GM08714 (cell line): ENCODE results near the gene BBS4.
A peak's percentile ranks its signal among the peaks of the same experiment; 100 is the strongest.
"Not testable (repeated sequence)": the region's sequence is repeated elsewhere in the genome, so short reads cannot be mapped to it uniquely, and the experiment has no call there.

Experiments
- H3K4me3 ChIP-seq: fragments of 200-500 bp; sonication (Bioruptor generic); 2 replicates; pipeline ENCODE4 v1.5.1; 2014; ENCODE audit warnings: mild to moderate bottlenecking, low read length, inconsistent platforms
- ZNF274 ChIP-seq: IDR thresholded peaks from 2 replicates; pipeline ENCODE4 v1.6.1; 2012; ENCODE audit warnings: mild to moderate bottlenecking, low read depth, low read length

The BBS4 gene

GRCh38 chr15:72680931-72681330 is 5.1 kb upstream of the BBS4 start:
- no peak overlapping the region for H3K4me3 ChIP-seq
- no peak for TF ChIP-seq ZNF274

- no peak for TF ChIP-seq ZNF274
- no peak overlapping the region for H3K4me3 ChIP-seq
Observed at GRCh38 chr15:72682772-72683171, 3.2 kb upstream of the BBS4 start.

- no peak for TF ChIP-seq ZNF274
- H3K4me3 ChIP-seq = peak overlapping the region; percentile 98
Observed at GRCh38 chr15:72685301-72685924, 594 bp upstream of the BBS4 start.

- no peak for TF ChIP-seq ZNF274
Observed at GRCh38 chr15:72688697-72689096, 2.7 kb downstream of the BBS4 start.

GRCh38 chr15:72690938-72691337 is 4.9 kb downstream of the BBS4 start:
- no peak for TF ChIP-seq ZNF274

More at GRCh38 chr15:72688697-72689096, 2.7 kb downstream of the BBS4 start:
- H3K4me3 ChIP-seq = no peak overlapping the region

GRCh38 chr15:72698938-72699337 is 12.9 kb downstream of the BBS4 start:
- no peak for TF ChIP-seq ZNF274
- H3K4me3 ChIP-seq = no peak overlapping the region

More at GRCh38 chr15:72690938-72691337, 4.9 kb downstream of the BBS4 start:
- no peak overlapping the region for H3K4me3 ChIP-seq

- H3K4me3 ChIP-seq = no peak overlapping the region
- TF ChIP-seq ZNF274 = no peak
Observed at GRCh38 chr15:72700076-72700475, 14.1 kb downstream of the BBS4 start.

GRCh38 chr15:72706266-72706665 is 20.3 kb downstream of the BBS4 start:
- H3K4me3 ChIP-seq = no peak overlapping the region
- no peak for TF ChIP-seq ZNF274

GRCh38 chr15:72708551-72709303 is 22.7 kb downstream of the BBS4 start:
- not testable (repeated sequence) for H3K4me3 ChIP-seq

- H3K4me3 ChIP-seq = no peak overlapping the region
- no peak for TF ChIP-seq ZNF274
Observed at GRCh38 chr15:72722071-72722696, 36.2 kb downstream of the BBS4 start.

- TF ChIP-seq ZNF274 = no peak
- no peak overlapping the region for H3K4me3 ChIP-seq
Observed at GRCh38 chr15:72724028-72724427, 38.0 kb downstream of the BBS4 start.

- no peak overlapping the region for H3K4me3 ChIP-seq
- TF ChIP-seq ZNF274 = no peak
Observed at GRCh38 chr15:72725446-72725845, 39.4 kb downstream of the BBS4 start.

GRCh38 chr15:72725851-72726250 is 39.8 kb downstream of the BBS4 start:
- H3K4me3 ChIP-seq = not testable (repeated sequence)

- no peak for TF ChIP-seq ZNF274
- H3K4me3 ChIP-seq = no peak overlapping the region
Observed at GRCh38 chr15:72727154-72727553, 41.1 kb downstream of the BBS4 start.

GRCh38 chr15:72728249-72728648 is 42.2 kb downstream of the BBS4 start:
- not testable (repeated sequence) for H3K4me3 ChIP-seq
